HG03521 (cell line): ENCODE results near the gene ST6GALNAC3.

Experiments used
- ATAC-seq: cut with Tn5 transposase; IDR thresholded peaks from one replicate; pipeline ENCODE4 v1.9.1; 2021; ENCODE audit warnings: mild to moderate bottlenecking, moderate library complexity; ENCODE audit not compliant: unreplicated experiment

ST6GALNAC3 gene

DNA sequence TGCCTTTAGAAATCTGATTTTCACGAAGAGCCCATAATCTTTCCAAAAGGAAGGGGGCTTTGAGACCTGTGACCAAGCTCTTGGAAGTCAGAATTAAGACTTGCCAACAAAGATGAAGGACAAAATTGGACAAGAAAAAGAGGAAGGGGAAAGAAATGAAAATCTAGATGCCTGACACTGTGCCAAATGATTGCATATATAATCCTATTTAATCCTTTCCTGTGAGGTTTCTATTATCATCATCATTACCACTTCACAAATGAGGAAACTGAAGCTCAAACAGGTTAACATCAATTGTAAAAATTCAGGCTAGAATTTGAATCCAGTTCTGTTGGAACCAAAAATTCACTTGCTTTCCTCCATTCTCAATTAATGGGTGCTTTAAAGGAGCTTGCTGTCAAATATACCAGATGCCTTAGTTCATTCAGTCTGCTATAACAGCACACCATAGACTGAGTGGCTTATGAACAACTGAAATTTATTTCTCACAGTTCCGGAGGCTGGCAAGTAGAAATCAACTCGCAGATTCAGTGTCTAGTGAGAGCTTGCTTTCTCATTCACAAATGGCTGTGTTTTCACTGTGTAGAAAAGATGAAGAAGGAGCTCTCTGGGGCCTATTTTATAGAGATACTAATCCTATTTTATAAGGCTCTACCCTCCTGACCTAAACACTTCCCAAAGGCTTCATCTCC is 595.2 kb downstream of the ST6GALNAC3 start:
- no peak for ATAC-seq

GRCh38 chr1:76674689-76675210 is 600.2 kb downstream of the ST6GALNAC3 start:
- no peak for ATAC-seq

- ATAC-seq, result no peak
Measured at GRCh38 chr1:76677416-76678405, 603.2 kb downstream of the ST6GALNAC3 start.

DNA sequence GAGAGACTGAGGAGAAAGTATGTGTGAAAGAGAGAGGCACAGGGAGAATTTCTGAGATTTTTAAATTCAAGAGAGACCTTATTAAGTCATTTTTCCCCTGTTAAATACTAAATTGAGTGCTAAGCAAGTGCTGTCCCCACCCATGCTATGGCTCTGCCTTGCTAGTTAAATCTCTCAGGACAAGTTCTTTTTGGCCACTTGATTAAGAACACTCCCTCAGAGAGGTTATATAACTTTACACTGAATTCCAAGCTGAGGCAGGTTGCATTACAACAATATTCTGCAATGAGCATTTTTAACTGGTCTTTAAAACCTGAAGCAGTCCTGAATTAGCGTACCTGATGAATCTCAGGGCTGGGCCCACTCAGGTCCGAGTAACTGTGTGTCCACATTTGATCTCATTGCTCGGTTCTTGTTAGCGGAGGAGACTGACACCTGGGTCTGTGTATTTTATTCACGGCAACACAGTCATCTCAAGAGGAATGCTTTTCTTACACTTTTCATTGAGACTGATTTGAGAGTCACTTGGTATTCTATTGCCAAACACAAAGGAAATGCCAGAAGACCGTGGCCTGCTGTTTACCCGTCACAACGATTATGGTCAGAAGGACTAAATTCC is 605.1 kb downstream of the ST6GALNAC3 start:
- no peak for ATAC-seq

DNA sequence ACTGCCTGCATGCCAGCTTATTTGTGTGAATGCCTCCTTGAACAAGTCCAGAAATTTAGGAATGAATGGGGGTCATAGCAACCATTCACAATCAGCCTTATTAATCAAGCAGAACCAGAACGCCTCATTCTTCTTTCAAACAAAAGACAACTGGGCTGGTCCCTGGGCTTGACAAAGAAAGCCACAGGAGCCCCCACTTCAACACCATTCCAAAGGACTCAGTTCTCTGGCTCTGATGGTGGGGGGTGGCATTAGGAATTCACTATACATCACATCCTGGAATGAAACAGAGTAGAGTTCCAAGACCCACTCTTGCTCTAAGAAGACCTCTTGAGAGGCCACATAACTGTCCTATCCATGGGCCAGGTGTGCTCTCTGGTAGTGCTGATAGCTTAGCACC is 606.1 kb downstream of the ST6GALNAC3 start:
- ATAC-seq, result no peak

GRCh38 chr1:76682138-76682537 is 607.6 kb downstream of the ST6GALNAC3 start:
- no peak for ATAC-seq
